ENCODE data around the gene HHIPL1. TPM values are rescaled to one million over a fixed set of nuclear protein-coding genes. Genes with fewer than 3 reads are reported as not detected.

The HHIPL1 gene
- total RNA-seq, result 1 to 10 TPM; 1.3 to 2.8 TPM

GRCh38 chr14:99644723-99645544, at the start of gene HHIPL1:
Gene HHIPL1 (plus strand): TSS chr14:99645129. CDS start chr14:99645208, 79 bp downstream.

GRCh38 chr14:99603471-99604277, 41.3 kb upstream of the HHIPL1 start, which contains the start of gene CCDC85C:
Gene CCDC85C (minus strand): TSS chr14:99604207. CDS start chr14:99603959, 248 bp downstream.

GRCh38 chr14:99683619-99684409, 38.9 kb downstream of the HHIPL1 start, which contains the start of gene CYP46A1:
Gene CYP46A1 (plus strand): TSS chr14:99684298. CDS start chr14:99684418, 120 bp downstream.

Other genes with a start within 250 kb of the HHIPL1 start
- gene SETD3, start 164.3 kb upstream of the HHIPL1 start, total RNA-seq, result 10 to 100 TPM; 38.9 to 44.6 TPM
- 10 to 100 TPM; 25.5 to 29.0 TPM for gene CCNK, start 163.7 kb upstream of the HHIPL1 start, total RNA-seq
- 1 to 10 TPM; 2.7 to 6.9 TPM for gene CCDC85C, start 40.9 kb upstream of the HHIPL1 start, total RNA-seq
- under 1 TPM; 0.33 to 0.34 TPM for gene CYP46A1, start 39.2 kb downstream of the HHIPL1 start, total RNA-seq
- gene EML1, start 148.3 kb downstream of the HHIPL1 start, total RNA-seq, result 10 to 100 TPM; 10.3 to 14.1 TPM

Data from melanocyte of skin (primary cell).